NCI-H526 treated with DMSO at 0.1 percent for 48 hours (cell line): ENCODE data around the gene NR6A1.
"Not testable (repeated sequence)": the region's sequence is repeated elsewhere in the genome, so short reads cannot be mapped to it uniquely, and the experiment has no call there.

Experiments
- DNase-seq: peaks from one replicate; lab custom pipeline; 2025; lab: John Stamatoyannopoulos, UW

Gene NR6A1

GRCh38 chr9:124615840-124616239, 155.3 kb downstream of the NR6A1 start:
- not testable (repeated sequence) for DNase-seq

GRCh38 chr9:124615100-124615742, 155.9 kb downstream of the NR6A1 start:
- DNase-seq = no peak

GRCh38 chr9:124613849-124614248, 157.3 kb downstream of the NR6A1 start:
- DNase-seq = no peak

GRCh38 chr9:124611106-124611505, 160.0 kb downstream of the NR6A1 start:
- no peak for DNase-seq

- DNase-seq = no peak
Observed at GRCh38 chr9:124606027-124606426, 165.1 kb downstream of the NR6A1 start.

GRCh38 chr9:124605258-124605657, 165.9 kb downstream of the NR6A1 start:
- DNase-seq = no peak

- no peak for DNase-seq
Observed at GRCh38 chr9:124602632-124603031, 168.5 kb downstream of the NR6A1 start.

- no peak for DNase-seq
Observed at GRCh38 chr9:124602204-124602603, 168.9 kb downstream of the NR6A1 start.

- no peak for DNase-seq
Observed at GRCh38 chr9:124600407-124600806, 170.7 kb downstream of the NR6A1 start.

- DNase-seq = no peak
Observed at GRCh38 chr9:124599121-124599795, 171.9 kb downstream of the NR6A1 start.

- DNase-seq = no peak
Observed at GRCh38 chr9:124598048-124598447, 173.1 kb downstream of the NR6A1 start.

GRCh38 chr9:124596172-124596839, 174.8 kb downstream of the NR6A1 start:
- no peak for DNase-seq

- no peak for DNase-seq
Observed at GRCh38 chr9:124595743-124596142, 175.4 kb downstream of the NR6A1 start.

GRCh38 chr9:124594673-124595072, 176.4 kb downstream of the NR6A1 start:
- DNase-seq = no peak

- DNase-seq = no peak
Observed at GRCh38 chr9:124594225-124594624, 176.9 kb downstream of the NR6A1 start.

GRCh38 chr9:124593651-124594058, 177.5 kb downstream of the NR6A1 start:
- DNase-seq = no peak

GRCh38 chr9:124593200-124593599, 177.9 kb downstream of the NR6A1 start:
- no peak for DNase-seq

GRCh38 chr9:124590889-124591641, 180.0 kb downstream of the NR6A1 start:
- no peak for DNase-seq

GRCh38 chr9:124584631-124585030, 186.5 kb downstream of the NR6A1 start:
- no peak for DNase-seq

GRCh38 chr9:124583134-124583533, 188.0 kb downstream of the NR6A1 start:
- DNase-seq = no peak

- no peak for DNase-seq
Observed at GRCh38 chr9:124580186-124580585, 190.9 kb downstream of the NR6A1 start.

GRCh38 chr9:124576751-124577150, 194.4 kb downstream of the NR6A1 start:
- no peak for DNase-seq
